Fibroblast of pulmonary artery (primary cell): ENCODE measurements around the gene ZNF169.
"Not testable (repeated sequence)": the region's sequence is repeated elsewhere in the genome, so short reads cannot be mapped to it uniquely, and the experiment has no call there.

Source experiments
- DNase-seq: peaks from one replicate; pipeline ENCODE4 v3.0.0-alpha.2; 2010; ENCODE audit warnings: low read depth
- H3K4me3 ChIP-seq: replicated peaks from 2 replicates; pipeline ENCODE4 v1.5.1; 2011; ENCODE audit warnings: low read depth, mild to moderate bottlenecking, control low read depth, low read length, moderate library complexity

The ZNF169 gene

GRCh38 chr9:94323153-94323798, 64.2 kb downstream of the ZNF169 start:
- H3K4me3 ChIP-seq, DNase-seq: not testable (repeated sequence)

GRCh38 chr9:94325583-94325982, 66.5 kb downstream of the ZNF169 start:
- H3K4me3 ChIP-seq, DNase-seq: not testable (repeated sequence)

- not testable (repeated sequence) for DNase-seq, H3K4me3 ChIP-seq
Measured at GRCh38 chr9:94328544-94328943, 69.4 kb downstream of the ZNF169 start, which contains the start of gene NUTM2F. Gene NUTM2F (minus strand): TSS chr9:94328644. CDS start chr9:94328623, 21 bp downstream.

GRCh38 chr9:94336445-94336844, 77.3 kb downstream of the ZNF169 start:
- H3K4me3 ChIP-seq, DNase-seq: not testable (repeated sequence)

GRCh38 chr9:94338723-94339122, 79.6 kb downstream of the ZNF169 start:
- not testable (repeated sequence) for DNase-seq, H3K4me3 ChIP-seq

- not testable (repeated sequence) for DNase-seq, H3K4me3 ChIP-seq
Measured at GRCh38 chr9:94339657-94340056, 80.6 kb downstream of the ZNF169 start.

GRCh38 chr9:94340750-94341149, 81.7 kb downstream of the ZNF169 start:
- not testable (repeated sequence) for DNase-seq, H3K4me3 ChIP-seq

- not testable (repeated sequence) for DNase-seq, H3K4me3 ChIP-seq
Measured at GRCh38 chr9:94341703-94342102, 82.6 kb downstream of the ZNF169 start.

GRCh38 chr9:94347451-94347850, 88.4 kb downstream of the ZNF169 start:
- not testable (repeated sequence) for DNase-seq, H3K4me3 ChIP-seq

GRCh38 chr9:94348754-94349153, 89.7 kb downstream of the ZNF169 start:
- not testable (repeated sequence) for DNase-seq, H3K4me3 ChIP-seq
